Stimulated activated CD4-positive, alpha-beta T cell treated with anti-CD3 and anti-CD28 coated beads, TNF-alpha, amount 100 ng/mL, for 24 hours (primary cell): ENCODE results near the gene EML4.
"Not testable (repeated sequence)": the region's sequence is repeated elsewhere in the genome, so short reads cannot be mapped to it uniquely, and the experiment has no call there.

Source experiments
- DNase-seq, 3 experiments: peaks; one replicate each; pipeline ENCODE4 v3.0.0-alpha.2; 2020; ENCODE audit warnings: low read depth in 3 of 3

The EML4 gene

DNA sequence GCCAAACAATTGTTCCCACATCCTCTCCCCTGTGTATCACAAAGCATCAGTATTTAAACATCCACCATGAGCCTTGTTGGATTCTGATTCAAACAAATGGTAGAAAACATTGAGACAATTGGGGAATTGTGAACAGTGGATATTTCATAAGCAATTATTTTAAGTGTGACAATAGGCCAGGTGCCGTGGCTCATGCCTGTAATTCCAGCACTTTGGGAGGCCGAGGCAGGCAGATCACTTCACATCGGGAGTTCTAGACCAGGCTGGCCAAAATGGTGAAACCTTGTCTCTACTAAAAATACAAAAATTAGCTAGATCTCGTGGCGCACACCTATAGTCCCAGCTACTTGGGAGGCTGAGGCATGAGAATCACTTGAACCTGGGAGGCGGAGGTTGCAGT is 165.7 kb downstream of the EML4 start:
- DNase-seq = not testable (repeated sequence)

DNA sequence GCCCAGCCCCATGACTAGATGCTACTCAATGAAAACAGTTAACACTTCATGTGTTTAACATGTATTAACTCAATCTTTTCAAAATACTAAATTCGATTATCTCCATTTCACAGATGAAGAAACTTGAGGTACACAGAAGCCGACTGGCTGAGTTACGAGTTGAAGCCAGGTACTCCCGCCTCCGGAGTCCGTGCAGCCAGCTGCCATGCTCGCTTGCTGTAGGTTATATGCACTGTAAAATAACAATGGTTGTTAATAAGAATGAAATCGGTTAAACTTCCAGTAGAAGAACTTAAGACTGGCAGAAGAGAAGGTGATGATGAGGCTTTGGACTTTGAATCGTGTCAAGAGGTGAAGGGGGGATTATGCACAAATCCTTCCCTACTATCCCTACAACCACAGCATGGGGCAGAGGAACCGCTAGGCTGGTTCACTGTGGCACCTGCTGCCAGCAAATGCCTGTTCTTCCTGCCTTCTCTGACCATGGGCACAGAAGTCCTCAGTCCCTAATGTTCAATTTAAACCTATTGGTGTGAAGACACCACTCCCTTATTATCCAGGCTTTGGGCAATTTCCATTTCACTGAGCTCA is 166.5 kb downstream of the EML4 start:
- DNase-seq = no peak

DNA sequence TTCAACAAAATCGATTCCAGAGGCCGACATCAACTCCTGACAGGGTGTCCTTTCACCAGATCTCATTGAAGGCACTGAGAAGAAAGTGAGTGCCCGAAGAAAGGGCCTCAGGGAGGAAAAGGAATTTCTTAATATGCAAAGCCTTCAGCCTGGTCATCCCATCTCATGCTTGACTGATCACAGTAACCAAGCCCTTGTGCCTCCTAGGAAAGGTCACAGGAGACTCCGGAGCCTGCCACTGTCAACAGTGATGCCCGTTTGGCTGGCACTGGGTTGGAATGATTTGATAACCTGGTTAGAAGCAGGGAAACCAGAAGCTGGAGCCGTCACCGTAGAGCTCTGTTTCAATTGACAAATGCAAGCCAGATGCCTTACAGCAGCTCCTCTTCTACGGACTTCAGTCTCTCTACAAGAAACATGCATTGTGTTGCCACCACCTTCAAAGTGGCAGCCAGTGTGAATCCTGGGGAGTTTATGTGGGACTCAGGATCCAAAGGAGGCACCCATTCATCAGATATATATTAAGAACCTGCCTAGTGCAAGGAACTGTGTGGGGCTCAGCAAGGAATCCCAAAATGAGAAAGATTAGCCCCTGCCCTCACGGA is 167.3 kb downstream of the EML4 start:
- DNase-seq = no peak

DNA sequence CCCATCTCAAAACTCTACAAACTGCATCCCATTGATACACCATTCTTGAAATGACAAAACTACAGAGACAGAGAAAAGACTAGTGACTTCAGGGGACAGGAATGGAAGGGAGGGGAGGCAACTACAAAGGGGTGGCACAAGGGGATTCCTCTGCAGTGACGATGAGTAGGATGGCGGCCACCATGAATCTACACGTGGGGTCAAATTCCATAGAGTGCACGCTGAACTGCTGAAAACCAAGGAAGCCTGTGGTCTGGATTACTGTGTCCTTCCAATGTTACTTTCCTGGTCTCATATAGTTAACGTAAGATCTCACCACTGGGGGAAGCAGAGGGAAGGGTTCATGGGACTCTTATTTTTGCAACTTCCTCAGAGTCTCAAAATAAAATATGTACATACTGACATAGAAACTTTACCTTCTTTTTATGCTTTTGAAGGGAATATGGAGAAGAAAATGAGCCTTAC is 168.2 kb downstream of the EML4 start:
- DNase-seq = no peak

DNA sequence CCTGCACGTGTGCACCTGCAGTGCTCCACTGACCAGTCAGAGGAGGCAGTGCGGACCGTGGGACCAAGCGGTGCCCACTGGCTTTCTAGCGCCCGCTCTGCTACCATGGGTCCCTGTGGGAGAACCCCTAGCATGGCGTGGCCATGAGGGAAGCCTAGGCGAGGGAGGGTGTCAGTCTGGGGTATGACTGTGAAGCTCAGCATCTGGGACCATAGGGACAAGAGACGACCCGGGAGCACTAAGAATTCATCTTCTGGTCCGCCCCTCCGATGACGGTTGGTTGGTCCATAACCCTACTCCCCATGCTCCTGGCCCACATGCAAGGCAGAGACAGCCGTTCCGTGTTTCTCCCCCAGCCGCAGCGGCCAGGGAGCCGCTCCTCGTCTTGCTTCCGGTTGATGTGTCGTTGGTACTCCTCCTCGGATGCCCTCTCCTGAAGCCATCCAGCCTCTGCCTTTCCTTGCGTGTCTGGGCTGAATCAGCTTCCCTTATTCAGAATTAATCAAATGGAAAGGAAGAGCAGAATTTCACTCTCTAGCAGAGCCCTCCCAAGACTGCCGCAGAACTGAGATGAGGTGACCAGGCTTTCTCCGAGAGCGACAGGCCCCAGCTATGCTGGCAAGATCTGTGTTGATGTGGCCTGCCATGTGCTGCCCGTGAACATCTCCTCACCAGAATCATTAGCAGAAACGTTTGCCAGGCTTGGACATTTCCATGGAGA is 168.9 kb downstream of the EML4 start:
- no peak for DNase-seq

DNA sequence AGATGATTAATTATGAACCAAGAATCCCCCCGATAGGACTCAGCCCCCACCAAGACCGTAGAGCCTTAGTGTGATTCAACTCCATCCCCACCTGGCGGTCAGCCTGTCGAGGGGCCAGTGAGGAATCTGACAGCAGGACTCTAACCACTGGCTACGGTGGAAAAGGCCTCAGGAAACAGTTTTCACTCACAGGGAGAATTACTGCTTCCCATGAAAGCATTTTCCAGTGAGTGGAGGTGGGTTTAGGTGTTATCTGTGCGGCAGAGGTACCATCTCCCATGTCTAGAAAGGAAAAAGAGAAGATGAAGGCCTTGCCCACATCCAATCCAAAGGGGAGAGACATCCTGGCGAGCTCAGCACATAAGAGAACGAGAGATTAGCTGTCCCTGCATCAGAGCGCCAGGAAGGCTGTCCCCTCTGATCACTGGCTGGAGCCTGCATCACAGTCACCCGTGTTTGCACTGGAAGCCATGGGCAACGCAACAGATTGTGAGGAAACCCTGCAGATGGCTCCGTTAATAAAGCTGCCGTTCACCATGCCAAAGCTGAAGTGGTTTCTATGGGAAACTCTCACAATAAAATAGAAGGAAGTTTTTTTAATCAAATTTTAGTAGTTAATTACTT is 169.5 kb downstream of the EML4 start:
- no peak for DNase-seq

DNA sequence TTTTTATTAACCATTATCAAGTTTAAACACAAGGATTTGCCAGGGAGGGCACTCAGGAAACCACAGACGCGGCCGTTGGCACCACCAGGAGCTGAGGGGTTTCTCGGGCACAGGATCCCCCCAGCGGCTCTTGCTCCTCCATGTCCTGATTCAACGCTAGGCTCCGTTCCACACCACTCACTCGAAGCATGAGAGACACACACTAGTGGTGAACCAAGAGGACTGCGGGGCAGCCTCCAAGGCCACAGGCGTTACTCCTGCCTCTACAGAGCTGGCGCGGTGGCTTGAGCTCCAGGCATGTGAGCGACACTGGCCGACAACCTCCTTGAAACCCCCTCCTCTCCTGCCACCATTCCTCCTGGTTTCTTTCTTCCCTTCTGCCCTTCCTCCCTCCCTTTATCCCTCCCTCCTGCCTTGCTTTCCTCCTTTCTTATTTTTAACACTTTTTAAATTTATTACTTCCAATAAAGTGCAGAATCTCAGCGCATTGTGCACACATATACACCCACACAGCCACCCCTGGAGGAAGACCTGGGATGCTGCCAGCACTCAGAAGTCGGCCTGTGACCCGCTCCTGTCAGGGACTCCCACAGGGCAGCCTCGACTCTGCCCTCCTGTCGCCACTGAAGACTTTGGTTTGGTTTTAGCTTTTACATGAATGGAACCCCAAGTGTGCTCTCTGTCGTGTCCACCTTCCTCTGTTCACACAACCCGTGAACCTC is 170.2 kb downstream of the EML4 start:
- no peak for DNase-seq

DNA sequence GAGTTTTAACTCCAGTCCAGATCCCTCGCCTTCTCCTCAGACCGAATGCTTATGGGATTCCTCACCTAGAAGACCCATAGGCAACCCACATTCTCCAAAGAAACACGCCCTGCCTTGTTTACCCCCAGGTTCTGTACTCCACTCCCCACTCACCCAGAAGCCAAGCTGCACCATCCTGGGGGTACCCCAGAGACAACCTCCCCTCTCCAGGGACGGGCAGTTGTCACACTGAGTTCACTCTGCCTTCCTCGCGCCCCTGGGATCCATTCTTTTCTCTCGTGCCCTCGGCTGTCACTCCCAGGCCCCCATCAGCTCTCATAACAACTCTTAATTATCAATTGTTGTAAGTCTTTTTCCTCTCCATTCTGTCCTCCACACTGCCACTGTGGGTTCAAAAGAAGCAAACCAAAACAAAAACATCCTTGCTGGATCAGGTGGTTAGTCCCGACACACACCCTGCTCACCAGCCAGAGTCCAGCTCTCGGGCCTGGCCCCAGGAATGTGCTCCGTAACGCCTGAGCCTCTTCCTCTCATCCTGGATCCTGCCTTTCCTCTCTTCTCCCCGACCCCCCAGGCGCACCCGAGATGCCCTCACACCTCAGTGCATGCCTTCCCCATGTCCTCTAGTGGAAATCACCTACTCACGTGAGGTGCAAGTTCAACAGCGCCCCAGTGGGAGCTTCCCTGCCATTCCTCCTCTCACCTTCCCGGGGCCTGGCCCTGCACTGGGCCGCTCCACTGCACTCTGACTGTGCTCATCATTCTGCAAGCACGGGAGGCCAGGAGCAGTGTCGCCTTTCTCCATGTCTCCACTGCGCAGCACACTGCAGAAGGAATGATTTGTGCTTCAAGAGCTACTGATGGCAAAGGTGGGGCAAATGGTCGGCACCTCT is 171.1 kb downstream of the EML4 start:
- DNase-seq = no peak

DNA sequence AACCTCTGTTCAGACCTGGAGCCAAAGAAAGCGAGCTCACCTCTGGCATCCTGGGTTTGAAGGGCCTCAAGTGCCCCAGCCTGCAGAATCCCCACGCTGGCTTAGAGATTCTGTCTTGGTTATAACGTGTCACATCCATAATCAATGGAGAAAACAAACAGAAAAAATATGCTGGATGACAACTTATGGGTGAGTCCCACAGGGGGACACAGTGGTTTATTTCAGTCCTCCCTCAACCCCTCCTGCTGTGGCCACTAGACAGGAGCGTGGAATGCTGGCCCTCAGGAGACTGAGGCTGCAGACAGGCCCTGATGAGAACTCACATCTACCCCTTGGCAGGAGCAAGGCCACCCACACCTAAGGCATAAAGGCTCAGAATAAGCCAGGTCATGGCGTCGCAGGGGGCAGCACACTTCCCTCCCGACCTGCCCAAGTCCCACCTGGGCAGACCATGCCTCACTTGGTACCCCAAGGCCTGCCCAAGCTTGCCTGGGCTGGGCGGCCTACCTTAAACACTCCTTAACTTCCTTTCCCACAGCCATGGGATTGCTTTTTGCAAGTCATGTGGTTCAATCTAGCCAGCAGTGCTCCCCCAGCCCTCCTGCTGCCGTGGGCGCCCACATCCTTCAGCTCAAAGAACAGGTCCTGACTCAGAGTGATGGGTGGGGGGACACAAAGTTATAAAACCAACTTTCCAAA is 171.9 kb downstream of the EML4 start:
- DNase-seq = no peak

DNA sequence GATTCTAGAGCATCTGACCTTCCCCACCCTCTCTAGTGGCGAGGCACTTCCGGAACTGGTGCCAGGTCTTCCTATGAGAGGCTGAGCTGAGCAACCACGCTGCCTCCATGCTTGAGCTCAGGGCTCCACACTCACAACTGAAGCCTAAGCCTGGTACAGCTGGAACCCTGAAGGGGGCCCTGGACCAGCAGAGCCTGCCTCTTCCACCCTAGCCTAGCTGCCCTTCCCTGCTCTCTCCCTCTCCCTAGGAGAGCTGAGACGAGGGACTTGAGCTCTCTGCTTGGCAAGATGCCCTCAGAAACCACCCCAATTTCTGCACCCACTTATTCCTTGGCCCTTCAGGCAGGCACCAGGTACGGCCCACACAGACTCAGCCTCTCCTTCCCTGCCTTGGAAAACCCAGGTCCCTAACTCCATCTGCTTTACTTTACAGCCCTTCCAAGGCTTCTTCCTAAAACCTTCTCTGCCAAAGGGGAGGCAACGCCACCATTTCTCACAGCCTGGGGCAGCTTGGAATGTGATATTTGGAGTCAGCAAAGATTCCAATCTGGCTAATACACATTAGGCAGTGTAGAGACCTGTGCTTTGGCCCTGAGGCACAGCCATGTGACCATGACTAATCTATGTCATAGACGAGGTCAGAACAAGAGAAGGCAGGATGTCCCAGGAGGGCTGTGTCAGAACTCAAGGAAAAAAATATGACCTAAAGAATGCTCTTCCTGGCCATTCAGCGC is 173.1 kb downstream of the EML4 start:
- no peak for DNase-seq

DNA sequence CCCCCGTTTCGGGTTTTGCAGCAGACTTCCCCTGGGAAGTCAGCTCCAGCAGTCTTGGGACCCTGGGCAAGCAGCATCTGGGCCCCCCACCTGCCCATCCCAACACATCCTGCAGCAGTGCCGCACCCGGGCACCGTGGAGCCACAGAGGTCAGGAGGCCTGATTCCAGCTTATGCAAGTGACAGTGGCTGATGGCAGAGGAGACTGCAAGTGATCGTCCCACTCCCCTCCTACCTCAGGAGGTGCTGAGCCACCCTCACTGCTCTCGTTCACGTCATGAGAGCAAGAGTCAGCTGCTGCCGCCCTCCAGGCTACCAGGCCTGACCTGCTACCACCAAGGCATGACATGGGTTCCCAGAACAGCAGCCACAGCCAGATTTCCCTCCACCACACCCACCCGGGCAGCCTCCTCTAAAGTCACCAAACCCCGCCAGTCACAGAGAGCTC is 173.7 kb downstream of the EML4 start:
- DNase-seq = no peak

DNA sequence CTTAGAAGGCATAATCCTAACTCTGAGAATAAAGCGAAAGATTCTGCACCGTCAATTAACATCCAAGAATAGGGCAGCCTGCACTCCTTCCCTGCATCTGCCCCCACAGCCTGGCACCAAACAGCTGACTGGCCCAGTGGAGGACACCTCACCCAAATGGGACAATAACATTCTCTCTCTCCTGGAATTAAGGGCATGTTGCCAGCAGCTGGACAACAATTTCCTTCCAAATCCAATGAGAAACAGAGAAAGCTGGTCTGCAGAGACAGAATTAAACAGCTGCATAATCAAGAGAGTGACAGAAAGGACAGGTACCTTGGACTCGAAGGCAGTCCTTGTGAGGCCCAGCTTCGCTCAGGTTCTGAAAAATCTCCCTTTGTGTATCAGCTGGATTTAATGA is 176.8 kb downstream of the EML4 start:
- no peak for DNase-seq

DNA sequence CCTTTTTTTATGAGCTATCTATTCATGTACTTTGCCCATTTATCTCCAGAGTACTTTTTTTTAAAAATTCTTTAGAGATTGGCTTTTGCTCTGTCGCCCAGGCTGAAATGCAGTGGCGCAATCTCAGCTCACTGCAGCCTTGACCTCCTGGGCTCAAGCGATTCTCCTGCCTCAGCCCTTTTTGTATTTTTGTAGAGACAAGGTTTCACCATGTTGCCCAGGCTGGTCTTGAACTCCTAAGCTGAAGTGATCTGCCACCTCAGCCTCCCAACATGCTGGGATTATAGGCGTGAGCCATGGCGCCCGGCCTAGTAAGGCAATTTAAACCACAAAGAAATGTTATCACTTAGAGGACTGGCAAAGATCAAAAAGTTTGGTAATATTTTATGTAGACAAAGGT is 177.7 kb downstream of the EML4 start:
- DNase-seq = not testable (repeated sequence)

DNA sequence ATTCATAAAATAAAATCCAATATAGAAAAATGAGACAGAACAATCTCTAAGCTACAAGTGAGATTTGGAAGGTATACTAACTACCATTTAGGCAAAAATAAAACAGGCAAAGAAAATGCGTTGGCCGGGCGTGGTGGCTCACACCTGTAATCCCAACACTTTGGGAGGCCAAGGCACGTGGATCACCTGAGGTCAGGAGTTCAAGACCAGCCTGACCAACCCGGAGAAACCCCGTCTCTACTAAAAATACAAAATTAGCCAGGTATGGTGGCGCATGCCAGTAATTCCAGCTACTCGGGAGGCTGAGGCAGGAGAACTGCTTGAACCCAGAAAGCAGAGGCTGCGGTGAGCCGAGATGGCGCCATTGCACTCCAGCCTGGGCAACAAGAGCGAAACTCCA is 178.4 kb downstream of the EML4 start:
- DNase-seq = not testable (repeated sequence)

DNA sequence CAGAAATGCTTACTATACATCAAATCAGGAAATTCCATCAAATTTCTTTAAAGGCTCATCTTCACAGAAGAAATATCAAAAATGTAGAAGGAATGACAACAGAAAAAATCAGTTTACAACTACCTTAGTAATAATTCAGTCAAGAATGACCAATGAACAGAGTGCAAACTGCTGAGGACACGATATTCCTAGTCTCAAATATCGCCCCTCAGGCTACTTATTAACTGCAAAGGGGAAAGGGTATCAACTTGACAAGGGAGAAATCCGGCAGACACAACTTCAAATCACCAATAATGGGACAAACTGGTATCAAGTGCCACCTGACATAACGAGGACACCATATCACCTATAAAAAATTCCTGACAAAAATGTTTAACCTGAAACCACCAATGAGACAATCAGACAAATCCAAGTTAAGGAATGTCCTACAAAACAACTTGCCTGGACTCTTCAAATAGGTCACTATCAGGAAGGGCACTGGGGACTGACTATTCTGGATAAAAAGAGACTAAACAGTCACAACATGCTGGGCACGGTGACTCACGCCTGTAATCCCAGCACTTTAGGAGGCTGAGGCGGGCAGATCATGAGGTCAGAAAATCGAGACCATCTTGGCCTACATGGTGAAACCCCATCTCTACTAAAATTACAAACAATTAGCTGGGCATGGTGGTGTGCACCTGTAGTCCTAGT is 179.1 kb downstream of the EML4 start:
- DNase-seq = no peak

DNA sequence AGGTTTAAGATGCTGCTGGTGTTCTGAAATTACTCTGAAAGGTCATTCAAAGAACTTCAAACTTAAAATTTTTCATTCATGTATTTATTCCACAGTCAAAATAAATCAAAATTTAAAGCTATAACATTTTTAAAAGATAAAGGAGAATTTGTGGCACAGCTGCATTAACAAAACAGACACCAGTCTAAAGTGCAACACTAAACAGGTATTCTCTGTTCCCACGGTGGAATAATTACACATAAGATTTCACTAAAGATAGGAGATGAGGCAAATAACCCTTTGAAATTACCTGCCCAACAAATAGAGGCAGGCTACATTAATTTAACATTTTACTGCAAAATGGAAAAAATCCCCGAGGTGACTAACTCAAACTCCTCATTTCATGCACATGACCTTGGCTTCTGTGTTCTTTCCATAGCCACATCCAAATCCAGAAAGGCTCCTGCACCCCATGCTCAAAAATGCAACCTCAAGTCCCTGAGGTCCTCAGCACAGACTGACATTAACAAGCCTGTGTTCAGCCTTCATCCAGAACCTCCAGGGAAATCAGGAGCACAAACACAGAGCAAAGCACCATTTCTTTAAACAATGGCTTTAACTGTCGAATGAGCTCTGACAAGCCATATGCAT is 181.4 kb downstream of the EML4 start:
- DNase-seq = no peak

DNA sequence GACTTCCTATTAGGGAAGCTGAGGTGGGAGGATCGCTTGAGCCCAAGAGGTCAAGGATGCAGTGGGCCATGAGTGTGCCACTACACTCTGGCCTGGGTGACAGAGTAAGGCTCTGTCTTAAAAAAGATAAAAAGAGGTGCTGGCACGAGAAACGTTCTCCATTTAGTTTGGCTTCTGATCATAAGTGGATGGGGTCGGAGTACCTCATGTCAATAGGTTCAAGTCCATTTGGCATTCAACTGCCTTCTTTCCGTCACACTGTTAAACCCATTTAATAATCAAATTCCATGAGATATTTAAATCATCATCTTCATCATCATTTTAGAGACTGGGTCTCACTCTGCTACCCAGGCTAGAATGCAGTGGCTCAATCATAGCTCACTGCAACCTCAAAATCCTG is 182.7 kb downstream of the EML4 start:
- DNase-seq = no peak

DNA sequence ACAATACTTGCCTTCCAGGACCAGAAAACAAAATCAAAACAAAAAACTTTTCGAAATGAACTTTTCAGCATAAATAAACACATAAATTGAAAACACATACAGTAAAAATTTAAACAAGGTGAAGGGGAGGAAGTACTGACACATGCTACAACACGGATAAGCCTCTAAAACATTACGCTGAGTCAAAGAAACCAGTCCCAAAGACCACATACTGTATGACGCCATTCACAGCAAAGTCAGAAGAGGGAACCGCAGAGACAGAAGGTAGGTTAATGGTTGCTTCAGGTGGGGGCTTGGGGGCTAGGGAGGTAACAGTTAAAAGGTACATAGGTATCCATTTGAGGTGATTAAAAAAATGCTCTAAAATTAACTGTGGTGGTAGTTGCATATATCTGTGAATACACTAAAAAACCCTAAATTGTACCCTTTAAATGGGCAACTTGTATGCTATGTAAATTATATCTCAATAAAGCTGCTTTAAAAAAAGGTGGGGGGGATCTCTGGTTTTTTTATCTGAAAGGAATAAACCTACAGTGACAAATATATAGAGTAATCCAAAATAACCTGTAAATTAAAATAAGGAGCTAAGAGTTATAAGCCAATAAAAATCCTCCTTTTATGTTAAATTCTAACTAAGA is 184.8 kb downstream of the EML4 start:
- DNase-seq = no peak
